Gastroesophageal sphincter (tissue), 3 donors: ENCODE results near the gene CCNJL.

ENCODE experiments used
- POLR2A ChIP-seq, 2 donors: fragments of 450-650 bp; IDR thresholded peaks; one replicate each; pipeline ENCODE4 v1.6.1; 2017; ENCODE audit warnings: antibody characterized with exemption in 2 of 2, mild to moderate bottlenecking in 2 of 2, moderate library complexity in 1 of 2
- TF ChIP-seq, protein P1 (sequence below), 4 experiments: fragments of 200-600 bp in 2 of 4; fragments of 450-650 bp in 2 of 4; sonication (generic) in 1 of 4; IDR thresholded peaks; one replicate each; pipeline ENCODE4 v1.5.1; 2017 to 2019; ENCODE audit warnings: antibody characterized with exemption in 4 of 4, mild to moderate bottlenecking in 2 of 4, moderate library complexity in 2 of 4

DNA sequence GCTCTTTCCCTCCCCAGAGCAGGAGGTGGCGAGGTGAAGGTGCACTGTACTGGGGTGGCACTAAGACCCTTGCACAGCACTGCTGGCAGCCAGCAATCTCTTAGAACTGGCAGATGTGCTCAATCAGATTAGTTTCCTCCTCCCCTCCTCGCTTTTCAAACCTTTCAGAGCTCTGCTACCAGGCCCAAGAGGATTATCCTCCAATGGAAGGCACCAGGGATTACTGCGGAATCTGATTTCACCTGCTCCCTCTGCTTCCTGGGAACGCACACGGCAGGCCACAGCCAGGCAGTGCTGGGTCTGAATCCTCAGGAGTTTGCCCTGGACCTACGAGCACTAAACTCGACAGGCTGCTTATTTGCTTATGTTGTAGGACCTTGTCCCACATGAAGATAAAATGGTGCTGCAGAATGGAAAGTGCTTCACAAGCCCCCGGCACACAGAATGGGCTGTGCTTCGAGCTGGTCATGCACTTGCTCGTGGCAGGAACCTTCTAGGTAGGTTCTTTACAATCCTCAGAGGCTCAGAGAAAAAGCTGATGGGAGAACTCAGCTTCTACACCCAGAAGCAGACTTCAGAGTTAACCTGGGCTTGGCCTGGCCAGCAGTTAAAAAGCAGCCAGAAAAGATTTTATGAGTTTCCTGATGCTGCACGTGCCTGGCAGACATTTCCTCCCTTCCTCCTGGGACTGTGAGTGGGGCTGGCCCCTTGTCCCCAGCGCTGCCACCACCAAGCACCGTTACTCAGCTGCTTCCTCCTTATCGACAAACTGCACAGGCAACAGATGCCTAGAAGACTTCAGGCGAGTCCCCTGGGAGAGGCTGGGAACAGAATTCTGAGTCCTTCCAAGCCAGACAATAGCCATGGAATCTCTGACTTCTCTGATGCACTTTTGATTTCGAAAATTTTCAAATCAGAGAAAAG, 50.0 kb downstream of the CCNJL start:
- TF ChIP-seq, protein P1, sequence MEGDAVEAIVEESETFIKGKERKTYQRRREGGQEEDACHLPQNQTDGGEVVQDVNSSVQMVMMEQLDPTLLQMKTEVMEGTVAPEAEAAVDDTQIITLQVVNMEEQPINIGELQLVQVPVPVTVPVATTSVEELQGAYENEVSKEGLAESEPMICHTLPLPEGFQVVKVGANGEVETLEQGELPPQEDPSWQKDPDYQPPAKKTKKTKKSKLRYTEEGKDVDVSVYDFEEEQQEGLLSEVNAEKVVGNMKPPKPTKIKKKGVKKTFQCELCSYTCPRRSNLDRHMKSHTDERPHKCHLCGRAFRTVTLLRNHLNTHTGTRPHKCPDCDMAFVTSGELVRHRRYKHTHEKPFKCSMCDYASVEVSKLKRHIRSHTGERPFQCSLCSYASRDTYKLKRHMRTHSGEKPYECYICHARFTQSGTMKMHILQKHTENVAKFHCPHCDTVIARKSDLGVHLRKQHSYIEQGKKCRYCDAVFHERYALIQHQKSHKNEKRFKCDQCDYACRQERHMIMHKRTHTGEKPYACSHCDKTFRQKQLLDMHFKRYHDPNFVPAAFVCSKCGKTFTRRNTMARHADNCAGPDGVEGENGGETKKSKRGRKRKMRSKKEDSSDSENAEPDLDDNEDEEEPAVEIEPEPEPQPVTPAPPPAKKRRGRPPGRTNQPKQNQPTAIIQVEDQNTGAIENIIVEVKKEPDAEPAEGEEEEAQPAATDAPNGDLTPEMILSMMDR (IDR thresholded peaks at IDR 0.05): no peak
- TF ChIP-seq POLR2A (IDR thresholded peaks at IDR 0.05): no peak
